NCI-H774 (cell line): ENCODE measurements around the gene CCN2.
"Not testable (repeated sequence)": the region's sequence is repeated elsewhere in the genome, so short reads cannot be mapped to it uniquely, and the experiment has no call there.

Source experiments
- DNase-seq: peaks from one replicate; lab custom pipeline; 2025; lab: John Stamatoyannopoulos, UW

CCN2 gene

GRCh38 chr6:131909408-131910218 lies 41.6 kb downstream of the CCN2 start:
- peak; percentile 79 for DNase-seq

- DNase-seq: not testable (repeated sequence)
Measured at GRCh38 chr6:131908787-131909186, 42.4 kb downstream of the CCN2 start.

GRCh38 chr6:131903734-131904133 lies 47.4 kb downstream of the CCN2 start:
- not testable (repeated sequence) for DNase-seq

GRCh38 chr6:131901326-131901873 lies 49.8 kb downstream of the CCN2 start:
- not testable (repeated sequence) for DNase-seq

GRCh38 chr6:131900231-131900630 lies 50.9 kb downstream of the CCN2 start:
- DNase-seq: no peak

- DNase-seq: no peak
Measured at GRCh38 chr6:131898718-131899117, 52.5 kb downstream of the CCN2 start.
